ENCODE results near the gene GRAMD1A. TPM values are rescaled to one million over a fixed set of nuclear protein-coding genes. Genes with fewer than 3 reads are reported as not detected.

Gene GRAMD1A
- total and polyA plus RNA-seq, 5 donors from 2014 or later = 25.7 to 179 (median 35.6) TPM

DNA sequence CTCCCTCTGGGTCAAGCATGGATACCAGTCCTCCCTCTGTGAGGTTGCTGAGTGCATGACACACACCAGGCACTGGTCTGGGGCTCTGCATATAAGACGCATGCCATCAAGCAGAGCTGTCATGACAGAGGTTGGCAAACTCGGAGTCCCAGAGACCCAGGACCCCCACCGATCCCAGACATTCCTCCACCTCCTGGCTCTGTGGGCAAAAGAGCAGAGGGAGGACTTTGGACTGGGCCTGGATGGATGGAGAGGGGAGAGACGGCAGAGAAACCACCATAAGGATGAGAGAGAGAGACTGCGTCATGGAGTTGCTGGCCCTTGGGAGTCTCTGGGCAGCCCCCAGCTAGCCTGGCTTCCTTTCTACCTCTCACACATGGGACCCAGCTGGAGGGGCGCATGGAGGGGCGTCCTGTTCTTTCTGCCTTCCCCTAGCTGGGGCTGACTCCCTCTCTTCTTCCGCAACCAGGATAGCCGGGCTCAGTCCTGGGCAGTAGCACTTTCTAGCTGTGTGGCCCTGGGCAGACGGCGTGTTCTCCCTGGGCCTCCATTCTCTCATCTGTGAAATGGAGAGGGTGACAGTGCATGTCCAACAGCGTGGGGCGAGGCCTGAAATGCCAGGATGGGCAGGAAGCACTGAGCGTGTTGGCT is 43.0 kb downstream of the GRAMD1A start:
- H3K4me3 Mint-ChIP-seq = peak overlapping the region in 1 of 4 donors; percentile 63
- no peak for ATAC-seq (ENCODE audit: low read depth in 2 of 2)
- H3K27me3 Mint-ChIP-seq = peaks cover 28% of the 10 kb centered on the region
- DNase-seq = no peak
- Histone ChIP-seq H3K9me3 (ENCODE audit: control insufficient read depth in 2 of 2, low read length in 2 of 2) (no peaks in the 10 kb centered on the region), H3K4me1 (ENCODE audit: control insufficient read depth, insufficient read depth, low read length, poor library complexity, severe bottlenecking) (peaks cover 24% of the 10 kb centered on the region), H3K4me3 (ENCODE audit: low read depth, low read length) (no peak overlapping the region), H3K27me3 (ENCODE audit: control insufficient read depth, insufficient read depth, low read length) (no peaks in the 10 kb centered on the region), H3K27ac (ENCODE audit: insufficient read depth, low read length, poor library complexity, severe bottlenecking) (no peak overlapping the region), H3K36me3 (ENCODE audit: control insufficient read depth, insufficient read depth, low read length) (no peaks in the 10 kb centered on the region)
- H3K4me1 Mint-ChIP-seq = peaks cover 0 to 55% (median 24%) of the 10 kb centered on the region in 4 donors
- H3K9me3 Mint-ChIP-seq = peaks cover 0 to 1% (median 0%) of the 10 kb centered on the region in 7 donors
- H3K36me3 Mint-ChIP-seq = no peaks in the 10 kb centered on the region
- H3K27ac Mint-ChIP-seq = peak overlapping the region in 1 of 3 donors; percentile 25

- Mint-ChIP-seq H3K4me1 (peaks cover 0 to 48% (median 23%) of the 10 kb centered on the region in 4 donors), H3K4me3 (peak overlapping the region in 1 of 4 donors; percentile 68)
Measured at GRCh38 chr19:35043906-35044305, 43.8 kb downstream of the GRAMD1A start.

GRCh38 chr19:35044317-35045117 is 44.4 kb downstream of the GRAMD1A start:
- H3K4me3 Mint-ChIP-seq = peak overlapping the region in 2 of 4 donors; percentile 53 to 68
- Histone ChIP-seq H3K9me3 (ENCODE audit: control insufficient read depth in 2 of 2, low read length in 2 of 2) (no peaks in the 10 kb centered on the region), H3K4me3 (ENCODE audit: low read depth, low read length) (no peak overlapping the region), H3K27me3 (ENCODE audit: control insufficient read depth, insufficient read depth, low read length) (no peaks in the 10 kb centered on the region), H3K4me1 (ENCODE audit: control insufficient read depth, insufficient read depth, low read length, poor library complexity, severe bottlenecking) (peaks cover 24% of the 10 kb centered on the region), H3K27ac (ENCODE audit: insufficient read depth, low read length, poor library complexity, severe bottlenecking) (no peak overlapping the region), H3K36me3 (ENCODE audit: control insufficient read depth, insufficient read depth, low read length) (no peaks in the 10 kb centered on the region)
- peaks cover 0 to 3% (median 0%) of the 10 kb centered on the region in 7 donors for H3K9me3 Mint-ChIP-seq
- ATAC-seq (ENCODE audit: low read depth in 2 of 2) (no peak), DNase-seq (peak; percentile 45 to 52 (median 51))
- peaks cover 28% of the 10 kb centered on the region for H3K27me3 Mint-ChIP-seq
- no peaks in the 10 kb centered on the region for H3K36me3 Mint-ChIP-seq
- H3K27ac Mint-ChIP-seq = peak overlapping the region in 2 of 3 donors; percentile 26 to 67
- H3K4me1 Mint-ChIP-seq = peaks cover 0 to 42% (median 22%) of the 10 kb centered on the region in 4 donors

More at GRCh38 chr19:35043906-35044305, 43.8 kb downstream of the GRAMD1A start:
- H3K27me3 Mint-ChIP-seq = peaks cover 28% of the 10 kb centered on the region
- ATAC-seq (ENCODE audit: low read depth in 2 of 2) = no peak
- Histone ChIP-seq H3K4me1 (ENCODE audit: control insufficient read depth, insufficient read depth, low read length, poor library complexity, severe bottlenecking) (peaks cover 24% of the 10 kb centered on the region), H3K36me3 (ENCODE audit: control insufficient read depth, insufficient read depth, low read length) (no peaks in the 10 kb centered on the region), H3K9me3 (ENCODE audit: control insufficient read depth in 2 of 2, low read length in 2 of 2) (no peaks in the 10 kb centered on the region), H3K27me3 (ENCODE audit: control insufficient read depth, insufficient read depth, low read length) (no peaks in the 10 kb centered on the region), H3K27ac (ENCODE audit: insufficient read depth, low read length, poor library complexity, severe bottlenecking) (no peak overlapping the region), H3K4me3 (ENCODE audit: low read depth, low read length) (no peak overlapping the region)
- H3K36me3 Mint-ChIP-seq = no peaks in the 10 kb centered on the region
- no peak overlapping the region for H3K27ac Mint-ChIP-seq
- peaks cover 0 to 3% (median 0%) of the 10 kb centered on the region in 7 donors for H3K9me3 Mint-ChIP-seq
- DNase-seq = no peak

GRCh38 chr19:35045667-35046300 is 45.7 kb downstream of the GRAMD1A start:
- ATAC-seq (ENCODE audit: low read depth in 2 of 2) (peak; percentile 83), DNase-seq (peak in 2 of 3 donors; percentile 47 to 66)
- peaks cover 0 to 34% (median 16%) of the 10 kb centered on the region in 4 donors for H3K4me1 Mint-ChIP-seq
- peak overlapping the region in 2 of 3 donors; percentile 11 to 14 for H3K27ac Mint-ChIP-seq
- no peak overlapping the region for H3K4me3 Mint-ChIP-seq
- peaks cover 0 to 3% (median 0%) of the 10 kb centered on the region in 7 donors for H3K9me3 Mint-ChIP-seq
- no peak overlapping the region for H3K4me3 ChIP-seq (ENCODE audit: low read depth, low read length)
- H3K36me3 Mint-ChIP-seq = no peaks in the 10 kb centered on the region
- peaks cover 22% of the 10 kb centered on the region for H3K27me3 Mint-ChIP-seq
- H3K4me1 ChIP-seq (ENCODE audit: control insufficient read depth, insufficient read depth, low read length, poor library complexity, severe bottlenecking) = peaks cover 13% of the 10 kb centered on the region
- no peak overlapping the region for H3K27ac ChIP-seq (ENCODE audit: insufficient read depth, low read length, poor library complexity, severe bottlenecking)
- no peaks in the 10 kb centered on the region for H3K27me3 ChIP-seq (ENCODE audit: control insufficient read depth, insufficient read depth, low read length)
- no peaks in the 10 kb centered on the region for H3K36me3 ChIP-seq (ENCODE audit: control insufficient read depth, insufficient read depth, low read length)
- H3K9me3 ChIP-seq (ENCODE audit: control insufficient read depth in 2 of 2, low read length in 2 of 2) = no peaks in the 10 kb centered on the region

- peaks cover 19% of the 10 kb centered on the region for H3K27me3 Mint-ChIP-seq
- H3K27ac ChIP-seq (ENCODE audit: insufficient read depth, low read length, poor library complexity, severe bottlenecking) = no peak overlapping the region
- ATAC-seq (ENCODE audit: low read depth in 2 of 2) = no peak
Measured at GRCh38 chr19:35046461-35046860, 46.3 kb downstream of the GRAMD1A start.

DNA sequence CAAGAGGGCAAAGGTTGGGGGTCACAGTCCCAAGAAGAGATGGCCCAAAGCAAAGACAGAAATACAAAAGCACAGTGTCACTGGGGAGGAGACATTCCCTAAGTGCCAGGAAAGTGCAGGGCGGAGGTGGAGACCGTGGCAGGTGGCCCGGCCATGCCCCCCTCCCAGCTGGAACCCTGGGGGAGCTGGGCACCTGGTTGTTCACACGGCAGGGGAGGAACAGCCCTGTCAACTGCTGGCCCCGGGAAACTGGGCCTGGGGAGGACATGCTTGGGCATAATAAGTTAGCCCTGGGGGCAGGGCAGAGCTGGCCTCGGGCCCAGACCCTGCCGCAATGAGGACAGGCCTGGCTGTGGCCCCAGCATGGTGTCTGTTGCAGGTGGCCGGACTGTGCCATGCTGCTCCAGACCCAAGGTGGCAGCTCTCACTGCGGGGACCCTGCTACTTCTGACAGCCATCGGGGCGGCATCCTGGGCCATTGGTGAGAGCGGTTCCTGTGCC is 48.8 kb downstream of the GRAMD1A start:
- no peaks in the 10 kb centered on the region for H3K36me3 ChIP-seq (ENCODE audit: control insufficient read depth, insufficient read depth, low read length)
- H3K27me3 Mint-ChIP-seq = peaks cover 7% of the 10 kb centered on the region
- DNase-seq = no peak
- peaks cover 4% of the 10 kb centered on the region for H3K4me1 ChIP-seq (ENCODE audit: control insufficient read depth, insufficient read depth, low read length, poor library complexity, severe bottlenecking)
- H3K4me3 ChIP-seq (ENCODE audit: low read depth, low read length) = no peak overlapping the region
- H3K4me3 Mint-ChIP-seq = no peak overlapping the region
- no peak overlapping the region for H3K27ac Mint-ChIP-seq
- no peaks in the 10 kb centered on the region for H3K9me3 ChIP-seq (ENCODE audit: control insufficient read depth in 2 of 2, low read length in 2 of 2)
- peaks cover 0 to 20% (median 13%) of the 10 kb centered on the region in 4 donors for H3K4me1 Mint-ChIP-seq
- H3K27me3 ChIP-seq (ENCODE audit: control insufficient read depth, insufficient read depth, low read length) = no peaks in the 10 kb centered on the region
- H3K36me3 Mint-ChIP-seq = no peaks in the 10 kb centered on the region
- H3K9me3 Mint-ChIP-seq = peaks cover 0 to 2% (median 0%) of the 10 kb centered on the region in 7 donors
- no peak overlapping the region for H3K27ac ChIP-seq (ENCODE audit: insufficient read depth, low read length, poor library complexity, severe bottlenecking)
- no peak for ATAC-seq (ENCODE audit: low read depth in 2 of 2)

More at GRCh38 chr19:35046461-35046860, 46.3 kb downstream of the GRAMD1A start:
- H3K9me3 Mint-ChIP-seq = peaks cover 0 to 3% (median 0%) of the 10 kb centered on the region in 7 donors
- Histone ChIP-seq H3K4me3 (ENCODE audit: low read depth, low read length) (no peak overlapping the region), H3K9me3 (ENCODE audit: control insufficient read depth in 2 of 2, low read length in 2 of 2) (no peaks in the 10 kb centered on the region), H3K27me3 (ENCODE audit: control insufficient read depth, insufficient read depth, low read length) (no peaks in the 10 kb centered on the region), H3K4me1 (ENCODE audit: control insufficient read depth, insufficient read depth, low read length, poor library complexity, severe bottlenecking) (peaks cover 7% of the 10 kb centered on the region), H3K36me3 (ENCODE audit: control insufficient read depth, insufficient read depth, low read length) (no peaks in the 10 kb centered on the region)
- no peak overlapping the region for H3K4me3 Mint-ChIP-seq
- DNase-seq = no peak
- H3K36me3 Mint-ChIP-seq = no peaks in the 10 kb centered on the region
- H3K4me1 Mint-ChIP-seq = peaks cover 0 to 30% (median 16%) of the 10 kb centered on the region in 4 donors
- H3K27ac Mint-ChIP-seq = no peak overlapping the region

DNA sequence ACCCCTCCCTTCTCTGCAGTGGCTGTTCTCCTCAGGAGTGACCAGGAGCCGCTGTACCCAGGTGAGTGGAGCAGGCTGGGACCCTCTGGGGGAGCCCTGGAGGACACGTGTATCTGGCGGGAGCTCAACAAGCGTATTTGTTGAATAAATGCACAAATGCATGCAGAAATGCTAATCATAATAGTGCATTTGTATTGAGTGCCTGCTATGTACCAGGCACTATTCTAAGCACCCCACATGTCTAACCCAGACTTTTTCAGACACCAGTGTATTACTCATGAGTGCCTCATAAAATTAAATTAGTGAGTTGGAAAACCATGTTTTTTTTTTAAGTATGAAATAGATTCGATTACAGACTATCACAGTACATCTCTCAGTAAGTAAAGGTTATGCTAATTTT is 49.3 kb downstream of the GRAMD1A start:
- H3K4me1 ChIP-seq (ENCODE audit: control insufficient read depth, insufficient read depth, low read length, poor library complexity, severe bottlenecking) = peaks cover 4% of the 10 kb centered on the region

More for the DNA sequence above, 49.3 kb downstream of the GRAMD1A start:
- H3K4me3 Mint-ChIP-seq = no peak overlapping the region
- peaks cover 0 to 15% (median 10%) of the 10 kb centered on the region in 4 donors for H3K4me1 Mint-ChIP-seq
- H3K9me3 Mint-ChIP-seq = peaks cover 0 to 2% (median 0%) of the 10 kb centered on the region in 7 donors
- no peak overlapping the region for H3K27ac Mint-ChIP-seq
- Histone ChIP-seq H3K9me3 (ENCODE audit: control insufficient read depth in 2 of 2, low read length in 2 of 2) (no peaks in the 10 kb centered on the region), H3K4me3 (ENCODE audit: low read depth, low read length) (no peak overlapping the region), H3K27me3 (ENCODE audit: control insufficient read depth, insufficient read depth, low read length) (no peaks in the 10 kb centered on the region), H3K36me3 (ENCODE audit: control insufficient read depth, insufficient read depth, low read length) (no peaks in the 10 kb centered on the region), H3K27ac (ENCODE audit: insufficient read depth, low read length, poor library complexity, severe bottlenecking) (no peak overlapping the region)
- ATAC-seq (ENCODE audit: low read depth in 2 of 2) (no peak), DNase-seq (no peak)
- peaks cover 2% of the 10 kb centered on the region for H3K27me3 Mint-ChIP-seq
- no peaks in the 10 kb centered on the region for H3K36me3 Mint-ChIP-seq
